WTC11 (cell line): ENCODE data around the gene GPC4. TPM values are rescaled to one million over a fixed set of nuclear protein-coding genes. Genes with fewer than 3 reads are reported as not detected.

ENCODE experiments used
- AR ChIP-seq: fragments of 250-450 bp; sonication (Bioruptor Pico); IDR thresholded peaks from 2 replicates; pipeline ENCODE4 v1.9.0; 2021; ENCODE audit warnings: mild to moderate bottlenecking
- ATF1 ChIP-seq: sonication (generic); formaldehyde crosslinking; IDR thresholded peaks from 2 replicates; pipeline ENCODE4 v1.8.1; 2023; ENCODE audit warnings: mild to moderate bottlenecking, moderate library complexity, missing genetic modification reagents
- ELF4 ChIP-seq: sonication (generic); formaldehyde crosslinking; IDR thresholded peaks from 2 replicates; pipeline ENCODE4 v1.8.1; 2022; ENCODE audit warnings: low read depth, mild to moderate bottlenecking, moderate library complexity, missing genetic modification reagents
- IRF1 ChIP-seq: sonication (generic); formaldehyde crosslinking; IDR thresholded peaks from 2 replicates; pipeline ENCODE4 v1.8.0; 2023; ENCODE audit warnings: missing genetic modification reagents
- NFATC4 ChIP-seq: fragments of 250-450 bp; sonication (Bioruptor Pico); IDR thresholded peaks from 2 replicates; pipeline ENCODE4 v1.9.0; 2021; ENCODE audit warnings: mild to moderate bottlenecking
- NR3C1 ChIP-seq: sonication (generic); formaldehyde crosslinking; conservative IDR thresholded peaks from 2 replicates; pipeline ENCODE4 v1.8.1; 2023; ENCODE audit warnings: low read depth, mild to moderate bottlenecking, missing genetic modification reagents
- ZNF138 ChIP-seq: sonication (generic); formaldehyde crosslinking; conservative IDR thresholded peaks from 2 replicates; pipeline ENCODE4 v1.8.1; 2022; ENCODE audit warnings: mild to moderate bottlenecking, moderate library complexity, missing genetic modification reagents
- ZNF263 ChIP-seq: sonication (generic); formaldehyde crosslinking; IDR thresholded peaks from 2 replicates; pipeline ENCODE4 v1.8.1; 2022; ENCODE audit warnings: low read depth, mild to moderate bottlenecking, moderate library complexity, missing genetic modification reagents
- ZNF416 ChIP-seq: fragments of 250-450 bp; sonication (Bioruptor Pico); IDR thresholded peaks from 2 replicates; pipeline ENCODE4 v1.9.0; 2021; ENCODE audit warnings: mild to moderate bottlenecking, inconsistent platforms
- ZNF512 ChIP-seq: sonication (generic); formaldehyde crosslinking; IDR thresholded peaks from 2 replicates; pipeline ENCODE4 v1.8.1; 2022; ENCODE audit warnings: missing genetic modification reagents, borderline replicate concordance
- total RNA-seq: library from RNA; stranded (reverse); gene quantifications from 3 replicates; pipeline ENCODE4 v1.2.3, GENCODE V29; 2021
- TF ChIP-seq, protein P1 (sequence below): sonication (generic); formaldehyde crosslinking; IDR thresholded peaks from 2 replicates; pipeline ENCODE4 v1.8.0; 2022; ENCODE audit warnings: mild to moderate bottlenecking, missing genetic modification reagents
- TF ChIP-seq, protein P2 (sequence below): fragments of 250-450 bp; sonication (Bioruptor Pico); IDR thresholded peaks from 2 replicates; pipeline ENCODE4 v1.9.0; 2021; ENCODE audit warnings: mild to moderate bottlenecking, borderline replicate concordance
- TF ChIP-seq, protein P3 (sequence below): fragments of 250-450 bp; sonication (Bioruptor Pico); conservative IDR thresholded peaks from 2 replicates; pipeline ENCODE4 v1.9.0; 2021; ENCODE audit warnings: mild to moderate bottlenecking

The GPC4 gene
- total RNA-seq, 1 experiment from 2014 or later, result 144 TPM

DNA sequence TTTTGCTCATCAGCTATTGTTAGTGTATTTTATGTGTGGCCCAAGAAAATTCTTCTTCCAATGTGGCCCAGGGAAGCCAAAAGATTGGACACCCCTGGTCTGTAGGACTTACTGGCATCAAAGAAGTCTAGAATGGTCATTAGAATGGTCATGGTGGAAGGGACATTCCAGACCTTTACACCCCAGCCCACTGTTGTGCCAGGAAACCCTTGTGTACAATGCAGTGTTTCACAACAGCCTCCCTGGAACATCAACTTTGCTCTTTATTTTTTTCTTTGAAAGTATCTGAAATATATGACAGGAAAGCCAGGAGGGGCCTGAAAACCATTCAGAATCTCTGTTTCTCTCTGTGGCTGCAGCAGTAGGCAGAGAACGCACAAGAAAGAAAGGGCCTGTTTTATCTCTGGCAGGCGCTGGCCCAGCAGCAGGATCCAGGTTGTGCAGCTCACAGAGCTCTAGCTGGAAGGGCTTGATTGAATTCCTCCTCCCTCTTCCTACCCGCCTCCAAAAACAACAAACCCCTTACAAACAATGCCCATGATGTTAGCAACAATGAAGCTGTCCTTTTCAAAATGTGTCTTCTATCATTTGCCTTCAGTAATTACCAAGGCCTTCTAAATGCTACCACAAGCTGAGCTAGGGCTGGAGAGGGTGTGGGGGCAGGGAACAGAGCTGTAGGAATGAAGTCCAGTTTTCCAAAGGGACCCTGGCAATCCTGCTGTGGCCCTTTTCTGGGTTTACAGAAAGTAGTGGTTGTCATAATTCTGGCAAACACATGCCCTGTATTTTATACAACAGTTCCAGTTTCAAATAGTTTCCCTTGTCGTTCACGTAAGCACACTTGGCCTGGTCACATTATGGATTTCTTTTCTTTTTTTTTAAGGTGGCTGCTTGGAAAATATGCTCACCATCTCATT is 164.8 kb downstream of the GPC4 start (continued):
- TF ChIP-seq AR (CRISPR knock-in tag), result no peak
- TF ChIP-seq IRF1, result no peak
- no peak for TF ChIP-seq ATF1 (CRISPR knock-in tag)
- TF ChIP-seq ZNF138 (CRISPR knock-in tag), result no peak
- TF ChIP-seq, protein P1, sequence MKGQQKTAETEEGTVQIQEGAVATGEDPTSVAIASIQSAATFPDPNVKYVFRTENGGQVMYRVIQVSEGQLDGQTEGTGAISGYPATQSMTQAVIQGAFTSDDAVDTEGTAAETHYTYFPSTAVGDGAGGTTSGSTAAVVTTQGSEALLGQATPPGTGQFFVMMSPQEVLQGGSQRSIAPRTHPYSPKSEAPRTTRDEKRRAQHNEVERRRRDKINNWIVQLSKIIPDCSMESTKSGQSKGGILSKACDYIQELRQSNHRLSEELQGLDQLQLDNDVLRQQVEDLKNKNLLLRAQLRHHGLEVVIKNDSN (CRISPR knock-in tag), result no peak
- TF ChIP-seq ZNF416 (CRISPR knock-in tag), result no peak
- TF ChIP-seq NFATC4 (CRISPR knock-in tag), result no peak
- TF ChIP-seq, protein P2, sequence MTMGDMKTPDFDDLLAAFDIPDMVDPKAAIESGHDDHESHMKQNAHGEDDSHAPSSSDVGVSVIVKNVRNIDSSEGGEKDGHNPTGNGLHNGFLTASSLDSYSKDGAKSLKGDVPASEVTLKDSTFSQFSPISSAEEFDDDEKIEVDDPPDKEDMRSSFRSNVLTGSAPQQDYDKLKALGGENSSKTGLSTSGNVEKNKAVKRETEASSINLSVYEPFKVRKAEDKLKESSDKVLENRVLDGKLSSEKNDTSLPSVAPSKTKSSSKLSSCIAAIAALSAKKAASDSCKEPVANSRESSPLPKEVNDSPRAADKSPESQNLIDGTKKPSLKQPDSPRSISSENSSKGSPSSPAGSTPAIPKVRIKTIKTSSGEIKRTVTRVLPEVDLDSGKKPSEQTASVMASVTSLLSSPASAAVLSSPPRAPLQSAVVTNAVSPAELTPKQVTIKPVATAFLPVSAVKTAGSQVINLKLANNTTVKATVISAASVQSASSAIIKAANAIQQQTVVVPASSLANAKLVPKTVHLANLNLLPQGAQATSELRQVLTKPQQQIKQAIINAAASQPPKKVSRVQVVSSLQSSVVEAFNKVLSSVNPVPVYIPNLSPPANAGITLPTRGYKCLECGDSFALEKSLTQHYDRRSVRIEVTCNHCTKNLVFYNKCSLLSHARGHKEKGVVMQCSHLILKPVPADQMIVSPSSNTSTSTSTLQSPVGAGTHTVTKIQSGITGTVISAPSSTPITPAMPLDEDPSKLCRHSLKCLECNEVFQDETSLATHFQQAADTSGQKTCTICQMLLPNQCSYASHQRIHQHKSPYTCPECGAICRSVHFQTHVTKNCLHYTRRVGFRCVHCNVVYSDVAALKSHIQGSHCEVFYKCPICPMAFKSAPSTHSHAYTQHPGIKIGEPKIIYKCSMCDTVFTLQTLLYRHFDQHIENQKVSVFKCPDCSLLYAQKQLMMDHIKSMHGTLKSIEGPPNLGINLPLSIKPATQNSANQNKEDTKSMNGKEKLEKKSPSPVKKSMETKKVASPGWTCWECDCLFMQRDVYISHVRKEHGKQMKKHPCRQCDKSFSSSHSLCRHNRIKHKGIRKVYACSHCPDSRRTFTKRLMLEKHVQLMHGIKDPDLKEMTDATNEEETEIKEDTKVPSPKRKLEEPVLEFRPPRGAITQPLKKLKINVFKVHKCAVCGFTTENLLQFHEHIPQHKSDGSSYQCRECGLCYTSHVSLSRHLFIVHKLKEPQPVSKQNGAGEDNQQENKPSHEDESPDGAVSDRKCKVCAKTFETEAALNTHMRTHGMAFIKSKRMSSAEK (CRISPR knock-in tag), result no peak
- no peak for TF ChIP-seq ZNF512 (CRISPR knock-in tag)
- TF ChIP-seq, protein P3, sequence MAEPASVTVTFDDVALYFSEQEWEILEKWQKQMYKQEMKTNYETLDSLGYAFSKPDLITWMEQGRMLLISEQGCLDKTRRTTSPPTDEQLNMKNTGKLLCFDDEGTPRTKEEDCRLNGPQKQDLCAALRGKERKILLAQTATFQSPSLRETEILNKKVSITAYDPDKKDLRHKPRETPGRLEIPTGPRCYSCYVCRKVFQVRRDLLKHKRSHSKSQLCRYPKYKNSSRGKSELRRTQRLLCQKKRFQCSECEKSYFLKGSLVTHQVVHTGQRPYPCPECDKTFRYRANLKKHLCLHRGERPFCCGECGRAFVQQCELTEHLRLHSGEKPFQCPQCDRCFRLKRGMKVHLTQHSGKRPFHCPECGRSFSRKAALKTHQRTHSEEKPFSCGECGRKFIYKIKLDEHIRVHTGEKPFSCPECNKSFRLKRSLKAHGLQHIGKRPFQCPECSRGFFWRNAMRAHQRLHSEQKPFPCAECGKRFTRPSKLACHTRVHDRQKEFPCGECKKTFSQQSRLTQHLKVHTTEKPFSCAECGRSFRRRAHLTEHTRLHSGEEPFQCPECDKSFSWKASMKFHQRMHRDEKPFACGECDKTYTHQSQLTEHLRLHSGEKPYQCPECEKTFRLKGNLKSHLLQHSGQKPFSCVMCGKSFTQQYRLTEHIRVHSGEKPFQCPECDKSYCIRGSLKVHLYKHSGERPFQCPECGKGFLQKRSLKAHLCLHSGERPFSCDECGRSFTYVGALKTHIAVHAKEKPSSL (CRISPR knock-in tag), result no peak
- TF ChIP-seq NR3C1 (CRISPR knock-in tag), result no peak
- no peak for TF ChIP-seq ELF4
- TF ChIP-seq ZNF263 (CRISPR knock-in tag), result no peak

Other genes with a start within 250 kb of the GPC4 start
- gene TFDP3, start 197.1 kb downstream of the GPC4 start, total RNA-seq, result not detected in 3 replicates